Measurements from ENCODE around the gene GOLGA3.
"Not testable (repeated sequence)": the region's sequence is repeated elsewhere in the genome, so short reads cannot be mapped to it uniquely, and the experiment has no call there.

The GOLGA3 gene

DNA sequence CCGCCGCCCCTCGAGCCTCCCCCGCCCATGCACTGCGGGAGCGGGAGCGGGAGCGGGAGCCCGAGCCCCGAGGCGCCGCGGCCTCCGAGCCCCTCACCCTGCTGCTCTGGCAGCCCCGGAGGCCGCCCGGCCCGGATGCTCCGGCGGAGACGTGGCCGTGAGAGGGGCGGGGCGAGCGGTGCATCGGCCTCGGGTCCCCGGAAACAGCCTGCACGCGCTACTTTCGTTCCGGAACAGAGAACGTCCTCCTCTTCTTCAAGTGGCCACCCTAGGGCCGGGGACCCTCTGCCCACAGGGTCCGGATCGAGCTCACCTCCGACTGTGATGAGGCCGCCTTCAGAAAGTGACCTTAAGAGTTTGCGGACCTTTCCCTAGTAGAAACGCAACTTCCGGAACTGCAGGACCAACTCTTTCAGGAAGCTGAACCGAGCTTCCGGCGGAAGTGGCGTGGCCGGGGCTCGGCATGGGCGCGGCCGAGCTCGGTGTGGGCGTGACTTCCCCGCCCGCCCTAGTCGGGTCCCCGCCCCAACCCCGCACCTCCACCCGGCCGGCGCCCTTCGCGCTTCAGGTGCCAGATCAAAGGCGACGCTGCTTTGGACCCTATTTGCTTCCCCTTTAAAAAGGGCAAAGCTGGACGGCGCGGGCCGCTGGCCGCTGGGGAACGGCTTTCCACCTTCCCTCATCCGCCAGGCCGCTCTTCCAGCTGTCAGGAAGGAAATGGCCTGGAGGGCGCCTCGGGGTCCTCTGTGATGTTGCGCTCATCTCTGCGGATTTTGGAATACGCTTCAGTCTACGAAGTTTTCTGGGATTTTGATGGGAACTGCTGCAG lies at the start of gene GOLGA3:
TSS of gene GOLGA3 (minus strand) at position 164 of the 829 bp plus-strand sequence. CDS start 6,741 bp downstream, outside the sequence.
- DNase-seq, result peak; percentile 79

GRCh38 chr12:132874620-132875019 lies 46.0 kb upstream of the GOLGA3 start:
- DNase-seq, result not testable (repeated sequence)

DNA sequence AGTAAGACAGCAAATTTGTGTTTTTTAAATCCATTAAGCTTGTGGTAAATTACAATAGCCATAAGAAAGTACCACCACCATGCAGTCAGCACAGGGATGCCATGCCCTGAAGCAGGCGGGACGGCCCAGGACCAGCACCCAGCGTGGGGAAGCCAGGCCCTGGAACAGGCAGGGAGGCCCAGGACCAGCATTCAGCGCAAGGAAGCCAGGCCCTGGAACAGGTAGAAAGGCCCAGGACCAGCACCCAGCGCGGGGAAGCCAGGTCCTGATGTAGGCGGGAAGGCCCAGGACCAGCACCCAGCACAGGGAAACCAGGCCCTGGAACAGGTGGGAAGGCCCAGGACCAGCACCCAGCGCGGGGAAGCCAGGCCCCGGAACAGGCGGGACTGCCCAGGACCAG lies 45.5 kb upstream of the GOLGA3 start:
- no peak for DNase-seq

DNA sequence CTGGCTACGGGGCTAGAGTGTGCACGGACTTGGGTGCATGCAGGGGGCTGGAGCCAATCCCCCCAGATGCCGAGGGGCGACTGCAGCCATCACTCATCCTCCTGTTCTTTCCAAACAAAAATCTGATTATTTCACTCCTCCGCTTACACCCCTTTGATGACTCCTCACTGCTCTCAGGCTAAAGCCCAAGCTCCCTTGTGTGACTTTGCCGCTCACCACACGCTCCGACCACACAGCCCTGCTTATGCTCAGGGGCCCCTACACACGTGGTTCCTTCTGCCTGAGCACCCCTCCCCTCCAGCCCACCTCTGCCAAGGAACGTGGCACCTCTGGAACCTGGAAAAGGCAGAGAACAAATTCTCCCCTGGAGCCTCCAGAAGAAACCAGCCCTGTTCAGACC lies 45.1 kb upstream of the GOLGA3 start:
- DNase-seq, result no peak

GRCh38 chr12:132872975-132873421 lies 44.3 kb upstream of the GOLGA3 start:
- no peak for DNase-seq

GRCh38 chr12:132872073-132872855 lies 43.6 kb upstream of the GOLGA3 start:
- DNase-seq, result no peak

GRCh38 chr12:132869551-132869950 lies 40.9 kb upstream of the GOLGA3 start:
- DNase-seq, result no peak

DNA sequence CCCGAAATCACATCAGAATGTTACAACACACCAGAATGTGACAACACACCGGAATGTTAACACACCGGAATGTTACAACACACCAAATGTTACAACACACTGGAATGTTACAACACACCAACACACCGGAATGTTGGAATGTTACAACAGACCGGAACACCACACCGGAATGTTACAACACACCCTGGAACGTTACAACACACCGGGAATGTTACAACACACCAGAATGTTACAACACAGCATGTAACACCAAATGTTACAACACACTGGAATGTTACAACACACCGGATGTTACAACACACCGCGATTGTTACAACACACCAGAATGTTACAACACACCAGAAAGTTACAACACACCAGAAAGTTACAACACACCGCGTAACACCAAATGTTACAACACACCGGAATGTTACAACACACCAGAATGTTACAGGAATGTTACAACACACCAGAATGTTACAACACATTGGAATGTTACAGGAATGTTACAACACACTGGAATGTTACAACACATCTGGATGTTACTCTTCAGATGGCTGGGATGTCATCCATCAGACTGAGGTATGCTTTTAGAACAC lies 37.7 kb upstream of the GOLGA3 start:
- no peak for DNase-seq

- no peak for DNase-seq
These were observed 32.9 kb upstream of the GOLGA3 start for GRCh38 chr12:132861558-132861957.

GRCh38 chr12:132858718-132859266 lies 30.1 kb upstream of the GOLGA3 start:
- DNase-seq, result no peak

- not testable (repeated sequence) for DNase-seq
These were observed 28.4 kb upstream of the GOLGA3 start for GRCh38 chr12:132857019-132857418.

GRCh38 chr12:132856581-132856980 lies 27.9 kb upstream of the GOLGA3 start:
- no peak for DNase-seq

DNA sequence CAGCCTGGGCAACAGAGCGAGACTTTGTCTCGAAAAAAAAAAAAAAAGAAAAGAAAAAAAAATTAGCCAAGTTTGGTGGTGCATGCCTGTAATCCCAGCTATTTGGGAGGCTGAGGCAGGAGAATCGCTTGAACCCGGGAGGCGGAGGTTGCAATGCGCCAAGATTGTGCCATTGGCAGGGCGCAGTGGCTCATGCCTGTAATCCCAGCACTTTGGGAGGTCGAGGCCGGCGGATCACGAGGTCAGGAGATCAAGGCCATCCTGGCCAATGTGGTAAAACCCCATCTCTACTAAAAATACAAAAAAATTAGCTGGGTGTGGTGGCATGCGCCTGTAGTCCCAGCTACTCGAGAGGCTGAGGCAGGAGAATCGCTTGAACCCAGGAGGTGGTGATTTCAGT lies 26.5 kb upstream of the GOLGA3 start:
- not testable (repeated sequence) for DNase-seq

DNA sequence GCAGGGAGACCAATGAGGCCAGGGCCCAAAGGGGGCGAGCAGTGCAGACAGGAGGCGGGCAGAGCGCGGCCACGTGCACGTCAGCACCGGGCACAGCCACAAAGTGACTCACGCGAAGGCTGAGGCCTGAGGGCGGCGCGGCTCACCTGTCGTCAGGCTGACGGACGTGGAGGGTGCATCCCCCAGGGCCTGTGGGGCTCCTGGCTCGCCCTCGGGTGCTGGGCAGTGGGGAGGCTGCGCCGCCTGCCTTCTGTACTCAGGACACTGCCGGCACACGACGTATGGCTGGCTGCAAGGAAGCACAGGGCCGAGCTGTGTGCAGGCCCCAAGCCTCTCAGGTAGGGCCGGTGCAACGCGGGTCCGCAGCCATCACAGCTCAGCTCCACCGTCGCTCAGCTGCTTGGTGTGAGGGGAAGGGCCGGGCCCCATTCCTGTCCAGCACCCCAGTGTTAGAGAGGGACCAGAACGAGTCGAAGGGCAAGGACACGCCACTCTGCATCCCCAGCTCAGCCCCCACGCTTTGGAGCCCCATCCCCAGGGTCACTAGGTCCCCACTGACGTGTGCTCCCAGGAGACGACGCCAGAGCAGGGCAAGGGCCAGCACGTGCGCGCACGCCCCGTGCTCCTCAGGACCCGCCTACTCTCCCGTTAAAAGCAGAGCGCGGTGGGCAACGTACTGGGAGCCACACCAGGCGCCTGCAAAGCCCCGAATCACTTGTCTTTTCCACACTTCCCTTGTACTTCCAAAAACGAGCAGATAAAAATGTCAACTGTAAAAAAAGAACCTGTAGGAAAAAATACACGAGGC lies 24.8 kb upstream of the GOLGA3 start:
- no peak for DNase-seq

DNA sequence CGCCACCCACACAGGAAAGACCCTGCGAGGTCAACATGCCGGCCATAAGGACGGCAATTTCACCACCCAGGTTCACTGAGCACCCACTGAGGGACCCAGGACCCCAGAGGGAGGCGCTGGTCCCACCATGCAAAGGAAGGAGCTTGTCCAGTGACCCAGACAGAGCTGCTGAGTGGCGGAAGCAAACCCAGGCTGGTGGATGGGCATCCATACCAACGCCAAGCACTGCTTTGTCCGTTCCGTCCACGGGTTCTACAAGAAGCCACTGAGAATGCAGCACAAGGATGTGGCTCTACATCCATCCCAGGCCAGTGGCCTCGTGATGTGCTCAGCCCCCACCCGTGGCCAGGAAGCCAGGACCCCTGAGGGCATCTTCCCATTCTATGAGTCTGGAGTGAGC lies 23.8 kb upstream of the GOLGA3 start:
- DNase-seq, result no peak

DNA sequence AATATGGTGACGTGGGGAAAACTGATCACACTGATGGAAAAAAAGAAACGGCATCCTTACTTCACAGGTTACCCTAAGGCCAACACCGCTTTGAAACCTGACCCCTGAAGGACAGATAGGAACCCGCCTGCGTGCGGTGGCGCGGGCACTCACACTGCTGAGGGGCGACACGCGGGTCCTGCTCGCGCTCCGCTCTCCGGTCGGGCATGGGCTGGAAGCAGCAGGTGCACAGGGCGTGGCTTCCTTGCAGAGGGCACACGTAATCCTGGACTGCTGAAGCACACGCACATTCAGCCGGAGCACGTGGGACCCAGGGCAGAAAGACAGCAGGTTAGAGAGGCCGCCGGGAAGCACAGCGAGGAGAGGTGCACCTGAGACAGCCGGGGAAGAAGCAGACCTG lies 22.8 kb upstream of the GOLGA3 start:
- DNase-seq, result no peak

DNA sequence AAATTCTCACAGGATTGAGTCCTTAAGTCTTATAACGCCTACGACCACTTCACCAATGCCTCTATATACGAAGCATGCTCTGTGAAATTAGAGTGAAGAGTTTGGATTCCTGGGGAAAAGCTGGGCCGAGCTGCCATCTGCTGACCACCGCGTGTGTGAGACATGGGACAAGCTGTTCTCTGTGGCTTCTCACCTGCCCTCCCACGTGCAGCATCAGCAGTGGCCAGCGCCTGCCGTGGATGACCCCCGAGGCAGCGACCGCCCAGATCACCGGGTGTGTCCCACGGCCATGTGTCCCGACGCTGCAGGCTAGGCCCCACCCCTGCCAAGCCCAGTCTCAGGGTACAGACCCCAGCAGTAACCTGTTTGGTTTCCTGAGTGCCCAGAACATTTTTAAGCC lies 21.6 kb upstream of the GOLGA3 start:
- no peak for DNase-seq

- no peak for DNase-seq
These were observed 19.9 kb upstream of the GOLGA3 start for GRCh38 chr12:132848521-132848920.

DNA sequence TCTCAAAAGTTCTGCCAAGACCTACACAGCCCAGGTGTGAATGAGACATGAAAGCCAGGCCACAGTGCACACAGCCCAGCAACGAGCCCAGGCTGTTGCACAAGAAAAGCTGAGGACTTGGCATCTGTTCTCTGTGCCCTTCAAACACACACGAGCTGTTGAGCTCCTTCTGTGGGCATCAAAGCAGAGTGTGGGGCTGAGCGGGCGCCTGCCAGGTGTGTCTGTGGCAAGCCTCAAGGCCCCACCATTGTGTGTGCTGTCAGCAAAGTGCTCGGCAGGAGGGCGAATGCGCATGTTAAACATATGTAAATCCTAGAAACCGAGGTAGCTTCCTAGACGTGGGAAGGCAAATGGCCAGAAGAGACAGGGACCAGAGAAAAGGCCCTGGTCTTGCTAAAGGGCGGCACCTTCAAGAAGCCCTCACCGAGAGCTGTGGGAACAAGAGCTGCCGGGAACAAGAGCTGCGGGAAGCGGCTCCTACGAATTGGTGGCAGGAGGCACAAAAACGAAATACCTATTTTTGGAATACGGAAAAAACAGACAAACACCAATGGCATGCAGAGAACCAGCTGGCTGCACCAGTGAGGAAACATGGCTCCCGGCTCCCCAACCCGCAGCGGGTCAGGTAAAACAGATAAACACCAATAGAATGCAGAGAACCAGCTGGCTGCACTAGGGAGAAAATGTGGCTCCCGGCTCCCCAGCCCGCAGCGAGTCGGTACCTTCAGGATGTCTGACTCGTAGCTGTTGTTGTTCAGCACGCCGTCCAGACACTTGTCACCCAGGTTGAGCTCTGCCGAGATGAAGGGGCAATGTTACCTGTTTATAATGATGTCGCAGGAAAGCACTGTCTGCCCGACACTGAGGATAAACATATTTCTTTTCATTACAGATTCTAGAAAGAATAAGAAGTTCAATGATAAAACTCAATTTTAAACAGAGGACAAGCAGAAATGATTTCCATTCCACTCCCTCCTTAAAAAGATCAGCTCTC lies 19.0 kb upstream of the GOLGA3 start:
- DNase-seq, result no peak

DNA sequence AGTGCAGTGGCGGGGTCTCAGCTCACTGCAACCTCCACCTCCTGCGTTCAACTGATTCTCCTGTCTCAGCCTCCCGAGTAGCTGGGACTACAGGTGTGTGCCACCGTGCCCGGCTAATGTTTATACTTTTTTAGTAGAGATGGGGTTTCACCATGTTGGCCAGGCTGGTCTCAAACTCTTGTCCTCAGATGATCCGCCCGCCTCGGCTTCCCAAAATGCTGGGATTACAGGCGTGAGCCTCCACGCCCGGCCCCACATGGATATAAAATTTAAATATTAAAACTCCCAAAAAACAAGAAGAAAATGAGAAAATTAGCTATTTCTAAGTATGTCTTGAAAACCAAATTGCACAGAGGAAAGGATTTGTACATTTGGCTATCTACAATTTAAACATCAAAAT lies 16.0 kb upstream of the GOLGA3 start:
- DNase-seq, result not testable (repeated sequence)

DNA sequence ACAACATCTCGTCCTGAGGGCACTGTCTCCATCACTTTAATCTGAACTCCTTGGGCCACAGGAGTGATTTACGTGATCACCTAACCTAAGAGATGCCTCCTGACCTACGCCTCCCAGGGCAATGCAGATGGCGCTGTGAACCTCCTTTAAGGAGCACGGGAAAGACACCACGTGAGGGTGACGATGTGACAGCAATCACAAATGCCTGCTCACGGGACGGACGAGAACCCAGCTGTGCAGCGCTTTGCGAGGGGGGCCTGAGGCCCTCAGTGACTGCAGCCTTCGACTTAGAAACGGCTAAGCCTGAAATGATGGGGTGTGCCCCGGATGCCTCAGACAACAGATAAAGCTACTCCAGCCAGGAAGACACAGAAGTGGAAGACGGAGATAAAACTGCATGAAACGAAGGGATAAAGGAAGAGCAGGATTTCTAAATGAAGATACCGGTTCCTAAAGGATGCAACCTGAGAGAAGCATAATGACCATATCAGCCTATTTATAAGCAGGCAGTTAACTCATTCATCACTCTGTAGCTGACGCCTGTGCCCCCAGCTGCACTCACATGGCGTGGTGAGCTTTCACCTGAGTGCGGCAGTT lies 13.9 kb upstream of the GOLGA3 start:
- no peak for DNase-seq
